Ecto neural progenitor cell (in vitro differentiated cells): ENCODE results near the gene INSC.
"Not testable (repeated sequence)": the region's sequence is repeated elsewhere in the genome, so short reads cannot be mapped to it uniquely, and the experiment has no call there.

ENCODE experiments used
- DNase-seq: peaks from one replicate; pipeline ENCODE4 v3.0.0-alpha.2; 2018; ENCODE audit warnings: low spot score

The INSC gene

GRCh38 chr11:15114501-15115475 is at the start of gene INSC:
Gene INSC (plus strand): TSS chr11:15114923. CDS start chr11:15149175, 34,252 bp downstream.
- DNase-seq, result peak; percentile 71

GRCh38 chr11:15069751-15070150 is 45.0 kb upstream of the INSC start:
- not testable (repeated sequence) for DNase-seq

GRCh38 chr11:15071556-15072255 is 43.0 kb upstream of the INSC start:
- no peak for DNase-seq

DNA sequence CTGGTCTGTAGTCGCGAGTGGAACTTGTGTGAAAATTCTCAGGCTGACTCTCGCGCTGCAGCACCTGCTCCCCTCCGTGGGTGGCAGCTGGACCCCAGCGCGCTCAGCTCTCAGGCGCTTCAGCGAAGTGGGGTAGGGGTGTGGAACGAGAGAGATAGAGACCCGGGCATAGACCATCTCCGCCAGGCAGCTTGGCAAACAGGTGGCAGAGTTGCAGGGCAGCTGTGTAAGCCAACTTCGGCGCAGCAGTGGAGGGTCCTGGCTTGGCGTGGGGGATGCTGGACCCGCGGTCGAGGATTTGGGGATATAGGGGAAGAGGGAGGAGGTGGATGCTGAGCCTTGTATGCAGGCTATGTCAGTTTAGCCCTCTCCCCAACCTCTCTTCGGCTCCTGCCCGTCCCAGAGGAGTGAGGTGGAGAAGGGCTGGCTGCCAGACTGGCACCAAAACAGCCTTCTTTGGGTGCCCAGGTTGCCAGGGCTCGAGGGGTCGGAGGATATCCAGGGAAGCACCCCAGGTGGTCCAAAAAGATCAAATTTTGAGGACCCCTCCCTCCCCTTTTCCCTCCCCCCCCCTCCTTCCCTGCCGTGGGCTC is 42.1 kb upstream of the INSC start:
- no peak for DNase-seq

DNA sequence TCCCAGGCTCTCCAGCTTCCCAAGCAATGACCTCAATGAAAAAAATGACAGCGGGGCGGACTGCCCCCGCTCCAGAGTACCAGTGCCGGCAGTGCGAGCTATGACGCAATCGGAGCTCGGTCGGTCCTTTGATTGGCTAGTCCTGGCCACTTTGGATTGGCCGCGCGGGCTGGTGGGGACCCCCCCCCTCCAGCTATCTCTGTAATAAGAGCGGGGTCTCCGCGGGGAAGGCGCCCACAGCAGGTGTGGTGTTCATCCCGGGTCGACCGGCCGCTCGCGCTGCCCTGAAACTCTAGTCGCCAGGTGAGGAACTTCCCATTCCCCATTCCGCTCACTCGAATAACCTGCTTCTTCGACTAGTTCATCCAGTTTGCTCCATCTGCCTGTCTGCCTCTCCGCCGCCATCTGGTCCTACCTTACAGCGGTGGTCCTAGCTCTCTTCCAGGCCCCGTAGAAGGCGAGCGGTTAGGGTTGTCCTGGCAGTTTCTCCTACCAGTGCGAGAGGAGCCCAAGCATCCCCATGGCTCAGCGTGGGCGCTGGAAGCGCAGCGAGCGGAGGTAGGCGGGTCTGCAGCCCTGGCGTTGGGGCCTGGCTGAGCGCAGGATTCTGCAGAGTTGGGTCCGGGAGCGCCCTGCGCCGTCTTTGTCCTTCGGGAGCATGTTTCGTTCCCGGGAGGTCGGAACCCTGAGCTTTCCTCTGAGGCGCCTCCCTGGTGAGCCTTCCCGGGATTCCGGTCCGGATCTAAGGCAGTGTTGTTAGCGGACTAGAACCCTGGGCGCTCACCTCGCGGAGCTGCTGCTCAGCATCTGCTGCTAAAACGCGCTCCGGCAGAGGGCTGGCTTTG is 41.1 kb upstream of the INSC start, which contains the start of gene CALCB:
CALCB (plus strand) TSS at position 233 of the 845 bp plus-strand sequence. CDS start 1,126 bp downstream, outside the sequence.
- peak; percentile 70 for DNase-seq

GRCh38 chr11:15074206-15075161 is 40.2 kb upstream of the INSC start:
- DNase-seq, result peak; percentile 94

- no peak for DNase-seq
These were observed 39.6 kb upstream of the INSC start for GRCh38 chr11:15075162-15075526.

GRCh38 chr11:15091175-15091574 is 23.5 kb upstream of the INSC start:
- no peak for DNase-seq

- DNase-seq, result no peak
These were observed 23.1 kb upstream of the INSC start for GRCh38 chr11:15091625-15092024.

DNA sequence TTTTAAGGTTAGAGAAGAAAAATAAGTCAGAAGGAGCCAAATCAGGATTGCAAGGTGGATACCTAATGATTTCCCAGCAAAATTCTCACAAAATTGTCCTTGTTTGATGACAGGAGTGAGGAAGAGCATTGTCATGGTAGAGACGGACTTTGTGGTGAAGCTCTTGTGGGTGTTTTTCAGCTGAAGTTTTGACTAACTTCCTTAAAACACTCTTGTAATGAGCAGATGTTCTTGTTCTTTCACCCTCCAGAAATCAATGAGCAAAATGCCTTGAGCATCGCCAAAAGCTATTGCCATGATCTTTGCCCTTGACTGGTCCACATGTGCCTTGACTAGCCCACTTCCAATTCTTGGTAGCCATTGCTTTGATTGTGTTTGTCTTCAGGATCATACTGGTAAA is 21.3 kb upstream of the INSC start:
- DNase-seq, result no peak

DNA sequence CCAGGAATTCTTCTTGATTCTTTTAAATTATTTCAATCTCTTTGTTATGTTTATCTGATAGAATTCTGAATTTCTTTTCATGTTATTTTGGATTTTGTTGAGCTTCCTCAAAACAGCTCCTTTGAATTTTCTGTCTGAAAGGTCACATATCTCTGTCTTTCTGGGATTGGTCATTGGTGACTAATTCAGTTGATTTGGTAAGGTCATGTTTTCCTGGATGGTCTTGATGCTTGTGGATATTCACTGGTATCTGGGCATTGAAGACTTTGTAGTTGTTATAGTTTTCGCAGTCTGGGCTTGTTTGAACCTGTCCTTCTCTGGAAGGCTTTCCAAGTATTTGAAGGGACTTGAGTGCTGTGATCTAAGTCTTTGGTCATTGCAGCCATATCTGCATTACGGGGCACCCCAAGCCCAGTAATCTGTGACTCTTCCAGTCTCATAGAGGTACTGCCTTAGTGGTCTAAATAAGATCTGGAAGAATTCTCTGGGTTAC is 18.9 kb upstream of the INSC start:
- no peak for DNase-seq

GRCh38 chr11:15097411-15097810 is 17.3 kb upstream of the INSC start:
- no peak for DNase-seq

DNA sequence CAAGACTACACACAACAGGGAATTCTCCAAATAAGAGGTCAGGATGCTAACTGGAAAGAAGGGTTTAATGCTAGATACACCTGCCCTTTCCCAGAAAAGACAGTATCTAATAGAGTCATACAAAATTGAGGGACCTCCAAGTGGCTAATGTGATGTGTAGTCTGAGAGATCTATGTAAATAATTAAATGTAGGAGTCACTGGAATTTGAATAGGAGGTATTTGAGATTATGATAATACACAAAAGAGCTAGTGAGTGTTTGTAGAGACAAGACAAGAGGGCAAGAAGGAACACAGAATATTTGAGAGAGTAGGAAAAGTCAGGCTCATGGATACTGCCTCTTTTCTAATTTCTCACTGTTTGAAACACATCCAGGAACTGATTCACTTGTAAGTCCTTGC is 15.5 kb upstream of the INSC start:
- DNase-seq, result no peak

- DNase-seq, result peak; percentile 74
These were observed 13.5 kb upstream of the INSC start for GRCh38 chr11:15101072-15101709.

DNA sequence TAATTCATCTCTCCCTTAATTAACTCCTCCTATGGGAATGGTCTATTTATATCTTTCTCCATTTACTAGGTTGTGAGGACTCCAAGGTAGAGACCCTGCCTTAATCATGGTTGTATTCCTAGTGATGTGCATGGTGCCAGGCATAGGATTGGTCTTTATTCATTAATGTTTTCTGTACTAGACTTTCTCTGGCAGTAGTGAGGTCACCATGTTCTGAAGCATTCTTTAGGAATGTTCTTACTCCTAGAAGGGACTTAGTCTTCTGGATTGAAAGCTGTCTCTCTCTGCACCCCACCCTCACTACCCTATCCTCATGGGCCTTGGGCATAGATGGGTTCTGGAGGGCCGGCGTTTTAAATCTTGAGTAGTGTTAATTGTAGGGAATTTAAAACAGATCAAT is 10.6 kb upstream of the INSC start:
- DNase-seq, result no peak

DNA sequence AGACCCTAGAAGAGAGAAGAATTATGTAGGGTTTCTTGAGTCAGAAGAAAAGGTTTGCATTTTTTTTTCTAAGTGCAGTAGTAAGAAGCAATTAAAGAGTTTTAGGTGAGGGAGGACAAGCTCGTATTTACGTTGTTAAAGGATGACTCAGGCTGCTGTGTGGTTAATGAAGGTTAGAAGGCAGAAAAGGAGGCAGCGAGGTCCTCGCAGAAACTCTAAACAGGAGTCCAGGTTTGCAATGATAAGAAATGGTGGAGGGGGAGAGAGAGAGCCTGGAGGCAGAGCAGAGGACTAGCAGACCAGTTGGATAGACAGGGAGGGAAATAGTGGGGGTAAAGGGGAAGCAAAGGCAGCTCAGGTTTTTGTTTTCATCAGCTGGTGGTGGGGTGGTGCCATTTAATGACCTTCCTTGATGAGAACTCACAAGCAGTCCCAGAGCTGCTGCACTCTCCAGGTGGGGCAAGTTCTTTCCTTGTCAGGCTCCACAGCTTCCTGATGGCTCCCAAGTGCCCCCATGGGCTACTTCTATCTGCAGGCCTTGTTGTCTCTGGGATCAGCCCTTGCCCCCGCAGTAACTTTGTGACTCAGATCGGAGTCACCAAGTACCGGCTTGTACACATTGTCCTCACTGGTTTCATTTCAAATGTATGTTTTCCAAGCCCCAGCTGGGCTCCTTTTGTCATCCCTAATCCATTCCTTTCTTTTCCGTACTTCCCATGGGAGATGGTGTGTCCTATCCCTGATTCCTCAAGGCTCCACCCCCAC is 8.3 kb upstream of the INSC start:
- no peak for DNase-seq

DNA sequence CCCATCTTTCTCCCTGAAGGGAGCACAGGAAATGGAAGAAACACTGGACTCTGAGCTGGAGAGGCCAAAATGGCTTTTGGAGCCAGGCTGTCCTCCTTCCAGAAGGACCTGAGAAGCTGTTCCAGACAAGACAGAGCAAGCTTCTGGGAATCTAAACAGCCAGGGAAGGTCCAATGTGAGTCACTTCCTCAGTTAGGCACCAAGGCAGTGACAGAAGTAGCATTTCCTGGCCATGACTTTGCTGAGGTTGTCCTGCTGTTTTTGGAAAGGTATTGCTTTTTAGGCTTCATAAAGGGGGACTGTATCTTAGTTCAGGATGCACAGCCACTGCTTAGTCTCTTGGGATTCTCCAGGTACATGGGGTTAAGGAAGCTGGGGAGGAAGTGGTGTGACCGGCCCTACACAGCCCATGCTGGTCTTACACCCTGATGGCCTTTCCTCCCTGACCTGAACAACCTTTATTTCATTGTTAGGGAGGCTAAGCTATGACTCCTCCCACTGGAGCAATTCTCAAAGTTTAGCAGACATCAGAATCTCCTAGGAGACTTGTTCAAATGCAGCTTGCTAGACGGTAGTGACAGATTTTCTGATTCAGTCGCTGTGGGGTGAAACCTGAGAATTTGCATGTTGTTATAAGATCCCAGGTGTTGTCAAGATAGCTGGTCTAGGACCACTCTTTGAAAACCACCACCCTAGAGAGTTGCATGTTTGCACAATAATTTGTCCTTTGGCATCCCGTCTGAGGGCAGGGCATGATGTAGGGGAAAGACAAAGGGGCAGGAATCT is 6.8 kb upstream of the INSC start:
- DNase-seq, result no peak

DNA sequence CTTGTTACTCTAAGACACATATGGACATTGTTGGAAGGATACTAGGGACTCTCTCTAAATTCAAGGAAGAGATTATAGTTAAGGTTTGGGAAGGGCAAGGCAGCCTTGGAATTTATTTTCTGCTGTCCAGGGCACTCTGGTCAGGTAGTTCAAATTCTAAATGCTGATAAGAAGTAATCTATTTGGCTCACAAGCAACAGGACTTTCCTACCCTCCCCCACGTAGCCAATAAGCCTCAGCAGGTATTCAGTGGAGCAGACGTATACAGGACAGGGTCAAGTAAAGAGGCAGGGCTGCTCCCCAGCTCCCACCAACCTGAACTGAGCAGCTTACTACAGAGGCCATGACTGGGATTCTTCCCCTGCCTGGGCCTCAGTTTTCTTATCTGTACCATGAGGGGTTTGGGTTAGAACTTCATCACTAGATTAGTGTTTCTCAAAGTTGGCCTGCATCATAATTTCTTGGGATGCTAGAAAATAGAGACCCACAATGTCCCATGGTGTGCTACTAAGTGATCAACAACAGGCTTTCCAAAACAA is 6.1 kb upstream of the INSC start:
- DNase-seq, result no peak
